ENCODE data around the gene SH3YL1.

The SH3YL1 gene

GRCh38 chr2:286774-287392 lies 23.1 kb upstream of the SH3YL1 start:
- no peak overlapping the region for H3K27ac Mint-ChIP-seq

GRCh38 chr2:286035-286434 lies 22.2 kb upstream of the SH3YL1 start:
- peaks cover 2% of the 10 kb centered on the region for H3K36me3 Mint-ChIP-seq (ENCODE audit: low read depth)
- no peaks in the 10 kb centered on the region for H3K4me1 Mint-ChIP-seq (ENCODE audit: low read depth)
- peak overlapping the region; percentile 1 for H3K4me3 Mint-ChIP-seq
- H3K27me3 Mint-ChIP-seq (ENCODE audit: low read depth), result peaks cover 41% of the 10 kb centered on the region
- H3K9me3 Mint-ChIP-seq, result no peaks in the 10 kb centered on the region
- no peak overlapping the region for H3K27ac Mint-ChIP-seq

More at GRCh38 chr2:286774-287392, 23.1 kb upstream of the SH3YL1 start:
- Mint-ChIP-seq H3K4me1 (ENCODE audit: low read depth) (no peaks in the 10 kb centered on the region), H3K9me3 (no peaks in the 10 kb centered on the region), H3K27me3 (ENCODE audit: low read depth) (peaks cover 45% of the 10 kb centered on the region), H3K36me3 (ENCODE audit: low read depth) (peaks cover 2% of the 10 kb centered on the region), H3K4me3 (no peak overlapping the region)

DNA sequence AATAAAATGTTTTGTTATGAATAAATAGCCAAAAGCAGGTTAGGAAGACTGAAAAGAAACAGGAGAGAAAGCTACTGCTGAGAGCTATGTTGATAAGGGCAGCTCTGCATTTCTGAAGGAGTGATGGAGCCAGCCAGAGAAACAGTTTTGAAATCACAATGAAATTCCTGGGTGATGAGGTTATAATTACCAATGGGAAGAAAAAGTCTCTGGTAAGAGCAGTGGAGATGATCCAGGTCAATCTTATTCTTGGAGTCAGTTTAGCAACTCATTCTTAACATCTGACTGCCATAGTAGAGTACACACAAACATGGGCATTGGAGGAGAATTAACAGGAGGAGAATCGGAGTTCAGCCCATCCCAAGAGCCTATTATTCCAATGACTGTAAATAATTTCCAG lies 21.7 kb upstream of the SH3YL1 start:
- Mint-ChIP-seq H3K27me3 (ENCODE audit: low read depth) (peaks cover 36% of the 10 kb centered on the region), H3K27ac (no peak overlapping the region)

DNA sequence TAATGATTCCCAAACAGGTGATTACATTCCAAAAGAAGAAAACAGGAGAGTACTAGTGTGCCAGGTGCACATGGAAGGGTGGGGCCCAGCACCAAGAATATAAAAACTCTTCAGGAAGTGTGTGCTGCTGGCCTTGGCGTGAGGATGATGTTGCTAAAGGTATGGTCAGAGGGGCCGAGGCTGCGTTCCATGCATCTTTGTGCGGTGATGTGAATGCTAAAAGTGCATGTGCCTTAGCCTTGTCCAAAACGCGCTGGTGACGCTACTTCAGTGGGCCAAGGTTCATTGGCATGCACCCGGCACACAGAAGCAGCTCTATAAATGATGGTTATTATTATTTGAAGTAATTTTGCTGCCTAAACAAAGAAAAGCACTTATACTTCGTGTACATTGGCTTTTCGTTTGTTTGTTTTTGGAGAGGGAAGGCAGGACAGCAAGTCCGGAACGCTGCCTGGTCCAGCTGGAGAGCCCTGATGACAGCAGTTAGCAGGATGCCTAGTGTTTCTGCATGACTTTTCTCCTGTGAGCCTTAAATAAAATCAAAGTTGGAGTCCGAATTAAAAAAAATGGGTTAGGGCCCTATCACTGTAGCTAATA lies 21.2 kb upstream of the SH3YL1 start:
- Mint-ChIP-seq H3K27me3 (ENCODE audit: low read depth) (peaks cover 30% of the 10 kb centered on the region), H3K27ac (no peak overlapping the region), H3K36me3 (ENCODE audit: low read depth) (peaks cover 2% of the 10 kb centered on the region), H3K4me1 (ENCODE audit: low read depth) (no peaks in the 10 kb centered on the region), H3K9me3 (no peaks in the 10 kb centered on the region), H3K4me3 (no peak overlapping the region)

More for the DNA sequence above, 21.7 kb upstream of the SH3YL1 start:
- no peak overlapping the region for H3K4me3 Mint-ChIP-seq
- H3K9me3 Mint-ChIP-seq, result no peaks in the 10 kb centered on the region
- H3K36me3 Mint-ChIP-seq (ENCODE audit: low read depth), result peaks cover 2% of the 10 kb centered on the region
- H3K4me1 Mint-ChIP-seq (ENCODE audit: low read depth), result no peaks in the 10 kb centered on the region

DNA sequence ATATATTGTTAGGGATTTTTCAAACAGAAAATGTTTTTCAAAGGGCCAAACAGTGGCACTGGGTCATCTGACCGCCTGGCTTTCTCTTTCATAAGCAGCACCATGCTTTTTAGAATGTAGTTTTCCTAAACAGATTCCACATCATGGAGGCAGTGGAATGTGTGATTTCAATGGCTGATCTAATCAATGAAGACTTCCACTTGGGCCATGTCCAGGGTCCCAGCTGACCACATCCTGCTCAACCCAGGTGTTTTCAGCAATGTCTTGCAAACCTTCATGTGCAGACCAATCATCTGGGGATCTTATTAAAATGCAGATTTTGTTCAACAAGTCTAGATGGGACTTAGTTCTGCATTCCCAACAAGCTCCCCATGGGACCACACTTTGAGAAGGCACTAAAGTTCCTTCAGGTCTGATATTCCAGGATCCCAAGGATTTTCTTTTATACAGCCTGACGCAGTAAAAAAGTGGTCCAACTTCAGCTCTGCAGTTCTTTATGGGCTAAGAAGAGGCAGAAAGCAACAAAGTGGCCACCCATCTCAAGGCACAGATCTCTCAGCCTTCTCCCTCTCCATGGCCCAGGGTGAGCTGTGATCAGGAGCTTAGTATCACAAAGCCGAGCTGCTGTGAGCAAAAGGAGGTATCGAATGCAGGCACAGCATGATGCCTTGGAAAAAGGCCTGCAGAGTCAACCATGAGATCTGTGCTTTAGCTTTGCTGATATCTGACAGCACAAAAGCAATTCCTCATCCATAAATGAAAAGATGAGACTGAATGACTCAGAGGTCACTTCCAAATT lies 20.4 kb upstream of the SH3YL1 start:
- Mint-ChIP-seq H3K36me3 (ENCODE audit: low read depth) (peaks cover 2% of the 10 kb centered on the region), H3K27me3 (ENCODE audit: low read depth) (peaks cover 24% of the 10 kb centered on the region), H3K9me3 (no peaks in the 10 kb centered on the region), H3K27ac (no peak overlapping the region), H3K4me3 (no peak overlapping the region), H3K4me1 (ENCODE audit: low read depth) (no peaks in the 10 kb centered on the region)

DNA sequence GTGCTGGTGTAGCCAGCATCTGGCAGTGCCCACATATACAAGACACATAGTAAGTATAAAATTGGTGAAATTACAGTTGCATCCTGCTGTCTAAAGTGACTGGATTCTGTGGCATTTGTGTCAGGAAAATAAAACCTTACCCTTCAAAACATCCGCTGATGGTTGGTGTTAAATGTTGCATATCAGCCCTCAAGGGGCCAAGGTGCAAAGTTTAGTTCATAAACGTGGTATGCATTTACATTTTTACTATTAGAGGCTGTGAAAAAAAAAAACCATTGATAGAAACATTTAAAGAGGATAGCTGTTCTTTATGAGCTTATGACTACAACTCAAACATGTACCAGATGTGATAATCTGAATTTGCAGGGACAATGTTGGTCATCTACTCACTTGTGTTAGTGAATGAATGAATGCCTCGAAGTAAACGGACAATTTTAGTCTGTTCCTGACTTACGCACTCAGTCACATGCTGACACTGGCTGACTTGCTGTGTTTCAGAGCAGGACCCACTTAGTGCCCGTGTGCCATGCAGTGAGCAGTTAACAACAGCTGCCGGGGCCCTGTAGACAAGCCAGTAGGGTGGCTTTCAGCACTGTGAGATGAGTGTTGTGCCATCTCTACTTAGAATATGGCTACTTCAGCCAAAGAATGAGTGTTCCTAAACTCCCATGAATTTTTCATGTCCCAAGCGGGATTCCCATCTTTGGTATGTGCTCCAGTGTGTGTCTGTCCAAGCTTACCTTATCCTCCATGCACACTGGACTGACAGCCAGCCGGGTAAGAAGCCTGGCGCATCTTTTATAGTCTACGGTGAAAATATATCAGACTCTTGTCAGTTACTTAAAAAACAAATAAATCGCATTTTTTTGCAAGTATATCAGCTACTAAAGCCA lies 18.8 kb upstream of the SH3YL1 start:
- no peak overlapping the region for H3K27ac Mint-ChIP-seq
- peaks cover 5% of the 10 kb centered on the region for H3K36me3 Mint-ChIP-seq (ENCODE audit: low read depth)
- no peaks in the 10 kb centered on the region for H3K4me1 Mint-ChIP-seq (ENCODE audit: low read depth)
- no peak overlapping the region for H3K4me3 Mint-ChIP-seq
- no peaks in the 10 kb centered on the region for H3K9me3 Mint-ChIP-seq
- peaks cover 24% of the 10 kb centered on the region for H3K27me3 Mint-ChIP-seq (ENCODE audit: low read depth)

GRCh38 chr2:281381-281780 lies 17.5 kb upstream of the SH3YL1 start:
- Mint-ChIP-seq H3K4me1 (ENCODE audit: low read depth) (no peaks in the 10 kb centered on the region), H3K36me3 (ENCODE audit: low read depth) (peaks cover 14% of the 10 kb centered on the region)

GRCh38 chr2:280650-281110 lies 16.8 kb upstream of the SH3YL1 start:
- H3K36me3 Mint-ChIP-seq (ENCODE audit: low read depth), result peaks cover 19% of the 10 kb centered on the region
- H3K27me3 Mint-ChIP-seq (ENCODE audit: low read depth), result peaks cover 8% of the 10 kb centered on the region
- no peak overlapping the region for H3K4me3 Mint-ChIP-seq
- H3K4me1 Mint-ChIP-seq (ENCODE audit: low read depth), result no peaks in the 10 kb centered on the region
- H3K27ac Mint-ChIP-seq, result no peak overlapping the region
- H3K9me3 Mint-ChIP-seq, result no peaks in the 10 kb centered on the region

More at GRCh38 chr2:281381-281780, 17.5 kb upstream of the SH3YL1 start:
- Mint-ChIP-seq H3K27ac (no peak overlapping the region), H3K9me3 (no peaks in the 10 kb centered on the region), H3K4me3 (no peak overlapping the region), H3K27me3 (ENCODE audit: low read depth) (peaks cover 15% of the 10 kb centered on the region)

- Mint-ChIP-seq H3K27me3 (ENCODE audit: low read depth) (peaks cover 3% of the 10 kb centered on the region), H3K4me3 (no peak overlapping the region), H3K9me3 (no peaks in the 10 kb centered on the region), H3K4me1 (ENCODE audit: low read depth) (no peaks in the 10 kb centered on the region), H3K27ac (no peak overlapping the region), H3K36me3 (ENCODE audit: low read depth) (peaks cover 19% of the 10 kb centered on the region)
Observed at GRCh38 chr2:279956-280649, 16.3 kb upstream of the SH3YL1 start.

- no peaks in the 10 kb centered on the region for H3K9me3 Mint-ChIP-seq
- peaks cover 2% of the 10 kb centered on the region for H3K4me1 Mint-ChIP-seq (ENCODE audit: low read depth)
- H3K27me3 Mint-ChIP-seq (ENCODE audit: low read depth), result no peaks in the 10 kb centered on the region
- H3K4me3 Mint-ChIP-seq, result no peak overlapping the region
- peaks cover 23% of the 10 kb centered on the region for H3K36me3 Mint-ChIP-seq (ENCODE audit: low read depth)
- no peak overlapping the region for H3K27ac Mint-ChIP-seq
Observed at GRCh38 chr2:279366-279765, 15.5 kb upstream of the SH3YL1 start.

- no peaks in the 10 kb centered on the region for H3K27me3 Mint-ChIP-seq (ENCODE audit: low read depth)
- H3K36me3 Mint-ChIP-seq (ENCODE audit: low read depth), result peaks cover 23% of the 10 kb centered on the region
- H3K4me1 Mint-ChIP-seq (ENCODE audit: low read depth), result peaks cover 2% of the 10 kb centered on the region
- no peak overlapping the region for H3K27ac Mint-ChIP-seq
- H3K4me3 Mint-ChIP-seq, result no peak overlapping the region
- no peaks in the 10 kb centered on the region for H3K9me3 Mint-ChIP-seq
Observed at GRCh38 chr2:278927-279320, 15.1 kb upstream of the SH3YL1 start.

- Mint-ChIP-seq H3K9me3 (no peaks in the 10 kb centered on the region), H3K4me1 (ENCODE audit: low read depth) (peaks cover 2% of the 10 kb centered on the region), H3K27me3 (ENCODE audit: low read depth) (no peaks in the 10 kb centered on the region), H3K4me3 (no peak overlapping the region), H3K36me3 (ENCODE audit: low read depth) (peaks cover 23% of the 10 kb centered on the region), H3K27ac (no peak overlapping the region)
Observed at GRCh38 chr2:278312-278926, 14.6 kb upstream of the SH3YL1 start.

- H3K4me3 Mint-ChIP-seq, result no peak overlapping the region
- H3K27me3 Mint-ChIP-seq (ENCODE audit: low read depth), result no peaks in the 10 kb centered on the region
- peaks cover 26% of the 10 kb centered on the region for H3K36me3 Mint-ChIP-seq (ENCODE audit: low read depth)
- H3K4me1 Mint-ChIP-seq (ENCODE audit: low read depth), result peaks cover 13% of the 10 kb centered on the region
- no peaks in the 10 kb centered on the region for H3K9me3 Mint-ChIP-seq
- no peak overlapping the region for H3K27ac Mint-ChIP-seq
Observed at GRCh38 chr2:275466-275865, 11.6 kb upstream of the SH3YL1 start.
